Globus pallidus (tissue), 1 donor: ENCODE results near the gene WIPI1.

Experiments used
- DNase-seq: peaks from one replicate; pipeline ENCODE4 v3.0.0-alpha.2; 2015; ENCODE audit warnings: low spot score

Gene WIPI1

DNA sequence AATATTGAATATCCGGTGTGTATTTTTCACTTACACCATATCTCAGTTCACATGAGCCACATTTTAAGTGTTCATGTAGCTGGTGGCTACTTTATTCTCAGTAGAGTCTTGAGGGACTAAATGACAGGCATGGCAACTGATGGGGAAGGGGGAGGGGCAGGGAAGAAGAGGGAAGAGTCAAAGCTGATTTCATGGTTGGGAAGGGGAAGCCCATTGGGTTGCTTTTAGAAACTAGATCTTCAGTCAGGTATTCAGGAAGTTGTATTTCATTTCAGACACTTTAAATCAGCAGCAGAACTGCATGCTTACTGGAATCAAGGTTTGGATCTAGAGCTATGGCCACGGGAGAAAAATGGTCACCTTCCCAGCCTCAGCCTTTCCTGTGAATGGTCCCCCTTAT is 2.9 kb upstream of the WIPI1 start:
- DNase-seq: no peak

- DNase-seq: no peak
Observed at GRCh38 chr17:68459037-68459639, 1.8 kb upstream of the WIPI1 start.

- no peak for DNase-seq
Observed at GRCh38 chr17:68458260-68459036, 1.2 kb upstream of the WIPI1 start.

GRCh38 chr17:68457539-68458259 is 403 bp upstream of the WIPI1 start:
- DNase-seq: peak; percentile 98

DNA sequence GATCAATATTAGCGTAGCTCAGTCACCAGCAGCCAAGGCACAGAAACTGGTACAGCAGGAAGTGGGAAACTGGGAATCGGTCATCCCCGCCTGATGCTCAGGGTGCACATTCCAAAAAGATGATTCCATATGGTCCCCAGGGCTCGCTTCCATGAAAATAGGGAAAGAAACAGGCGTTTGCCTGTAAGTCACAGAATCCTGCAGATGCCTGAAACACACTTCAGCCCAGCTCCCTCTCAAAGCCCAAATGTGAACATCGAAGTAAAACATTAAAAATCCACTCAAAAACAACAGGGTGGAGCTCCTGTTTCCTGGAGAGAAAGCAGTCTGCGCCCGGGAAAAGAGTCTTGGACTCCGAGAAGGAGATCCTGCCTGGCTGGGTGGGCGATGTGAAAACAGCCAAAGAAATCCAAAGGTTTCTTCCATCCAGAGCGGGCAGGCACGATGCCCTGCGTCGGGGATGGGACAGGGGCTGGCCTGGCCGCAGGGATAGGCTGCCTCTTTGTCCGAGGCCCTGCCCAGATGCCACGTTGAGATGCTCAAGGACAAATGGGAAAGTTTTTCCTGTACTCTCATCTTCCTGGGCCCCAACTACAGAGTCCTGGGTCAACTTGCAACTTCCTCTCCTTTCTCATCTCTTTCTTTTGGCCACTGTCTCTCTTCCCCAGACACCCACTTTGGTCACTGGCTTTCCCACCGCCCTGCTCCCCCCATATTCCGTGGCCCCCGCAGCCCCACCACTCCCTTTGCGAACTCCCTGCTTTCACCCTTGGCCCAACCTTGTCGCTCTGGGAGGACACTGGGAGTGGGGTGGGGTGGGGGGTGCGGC is 743 bp downstream of the WIPI1 start:
- DNase-seq: peak; percentile 79

GRCh38 chr17:68455901-68456338 is 1.4 kb downstream of the WIPI1 start:
- DNase-seq: no peak

- no peak for DNase-seq
Observed at GRCh38 chr17:68453991-68454665, 3.2 kb downstream of the WIPI1 start.

DNA sequence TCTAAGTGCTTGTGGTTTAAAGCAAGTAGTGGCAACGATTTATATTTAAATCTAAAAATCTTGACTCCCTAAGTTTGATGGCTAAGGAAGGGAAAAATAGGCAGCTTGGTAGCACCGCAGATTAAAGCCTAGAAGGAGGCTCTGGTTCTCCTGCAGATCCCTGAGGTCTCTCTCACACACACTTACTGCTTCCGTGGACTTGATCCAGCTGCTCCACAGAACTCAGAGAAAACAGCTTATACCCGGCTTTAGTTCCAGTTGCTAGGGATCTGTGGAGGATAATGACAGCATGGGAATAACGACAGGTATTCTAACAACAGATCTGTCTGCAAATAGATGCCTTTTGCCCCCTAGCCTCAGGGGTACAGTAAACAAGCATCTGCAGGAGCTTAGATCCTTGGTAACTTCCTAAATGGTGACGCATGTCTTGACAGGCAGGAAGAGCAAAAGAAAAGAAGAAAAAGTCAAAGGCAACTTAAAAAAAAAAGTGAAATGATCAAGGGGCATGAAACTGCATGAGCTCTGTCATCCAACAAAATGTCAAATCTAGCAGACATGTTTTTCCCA is 4.5 kb downstream of the WIPI1 start:
- DNase-seq: no peak

DNA sequence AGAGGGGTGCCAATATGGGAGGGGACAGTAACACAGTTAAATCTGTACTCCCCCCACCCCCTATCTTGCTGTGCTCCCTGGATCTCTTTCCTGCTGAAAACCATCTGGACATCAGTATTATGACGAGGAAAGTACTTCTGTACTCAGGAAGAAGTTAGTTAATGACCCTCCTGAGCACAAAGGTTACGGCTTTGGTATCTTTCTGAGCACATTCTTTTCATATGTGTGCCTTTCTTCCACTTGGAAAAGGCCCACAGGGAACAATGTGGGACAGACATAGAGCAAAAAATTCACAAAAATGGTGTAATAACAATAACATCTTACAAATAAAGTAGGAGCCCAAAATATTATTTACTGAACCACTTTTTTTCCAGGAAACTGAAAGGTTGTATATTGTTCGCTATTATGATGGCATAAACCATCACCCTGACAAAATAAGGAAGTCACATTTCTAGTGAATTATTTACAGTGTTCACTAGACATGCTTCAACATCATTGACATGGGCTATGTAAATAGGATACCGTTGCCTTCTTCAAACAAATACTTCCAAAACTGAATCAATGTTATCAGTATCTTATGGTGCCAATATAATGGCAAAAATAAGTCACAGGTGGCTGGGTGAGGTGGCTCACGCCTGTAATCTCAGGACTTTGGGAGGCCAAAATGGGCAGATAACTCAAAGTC is 5.5 kb downstream of the WIPI1 start:
- no peak for DNase-seq

DNA sequence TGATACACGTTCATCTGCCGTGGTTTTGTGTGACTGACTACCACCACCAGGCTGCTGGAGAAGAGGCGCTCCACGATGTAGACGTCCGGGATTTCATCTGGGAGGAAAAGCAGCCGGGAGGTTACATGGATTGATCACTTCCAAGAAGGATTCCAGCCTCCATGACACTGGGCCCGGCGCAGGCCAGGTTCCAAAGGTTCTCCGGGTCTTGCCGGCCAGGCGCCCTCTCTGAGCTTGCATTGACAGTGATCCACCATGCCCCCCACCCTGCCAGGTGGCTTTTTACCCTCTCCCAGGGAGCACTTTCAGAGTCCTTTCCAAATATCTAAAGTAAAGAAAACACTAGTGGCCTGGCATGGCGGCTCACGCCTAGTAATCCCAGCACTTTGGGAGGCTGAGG is 6.5 kb downstream of the WIPI1 start:
- no peak for DNase-seq

DNA sequence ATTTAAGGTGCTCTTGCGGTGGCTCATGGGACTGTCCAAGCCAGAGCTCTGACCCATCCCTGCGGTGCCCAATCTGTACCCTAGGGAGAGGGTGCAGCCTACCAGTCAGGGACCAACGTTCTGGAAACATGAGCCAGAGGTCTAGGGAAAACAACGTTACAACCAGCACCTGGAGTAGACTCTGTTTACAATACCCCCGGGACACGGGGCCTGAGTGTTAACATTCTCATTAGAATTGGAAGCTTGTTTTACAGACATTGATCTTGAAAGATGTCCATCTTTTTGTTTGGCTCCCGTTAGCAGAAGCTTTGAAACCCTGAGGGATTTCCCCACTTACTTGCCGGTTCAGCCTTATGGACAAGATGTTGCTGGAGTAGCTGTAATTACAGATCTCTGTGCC is 6.9 kb downstream of the WIPI1 start:
- no peak for DNase-seq

DNA sequence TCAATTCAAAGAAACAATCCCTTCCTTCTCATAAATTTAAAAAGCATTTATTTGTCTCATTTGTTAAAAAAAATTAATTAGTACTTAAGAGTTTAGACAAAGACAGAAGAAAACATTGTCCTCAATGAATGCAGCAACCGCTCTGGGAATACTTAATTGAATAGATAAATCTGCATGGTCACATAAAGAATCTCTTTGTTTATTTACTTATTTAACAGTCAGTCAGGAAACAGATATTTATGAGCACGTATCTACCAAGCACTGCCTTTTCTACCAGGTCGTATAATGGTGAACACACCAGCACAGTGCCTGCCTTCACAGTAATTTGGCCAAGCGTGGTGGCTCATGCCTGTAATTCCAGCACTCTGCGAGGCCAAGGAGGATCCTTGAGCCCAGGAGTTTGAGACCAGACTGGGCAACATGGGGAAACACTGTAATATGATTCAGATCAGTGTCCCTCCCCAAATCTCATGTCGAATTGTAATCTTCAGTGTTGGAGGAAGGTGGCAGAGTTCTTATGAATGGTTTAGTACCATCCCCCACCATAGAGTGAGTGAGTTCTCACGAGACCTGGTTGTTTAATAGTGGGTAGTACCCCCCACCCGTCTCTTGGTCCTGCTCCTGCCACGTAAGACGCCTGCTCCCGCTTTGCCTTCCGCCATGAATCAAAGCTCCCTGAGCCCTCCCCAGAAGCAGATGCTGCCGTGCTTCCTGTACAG is 8.1 kb downstream of the WIPI1 start:
- no peak for DNase-seq

- DNase-seq: no peak
Observed at GRCh38 chr17:68446626-68447041, 10.7 kb downstream of the WIPI1 start.

DNA sequence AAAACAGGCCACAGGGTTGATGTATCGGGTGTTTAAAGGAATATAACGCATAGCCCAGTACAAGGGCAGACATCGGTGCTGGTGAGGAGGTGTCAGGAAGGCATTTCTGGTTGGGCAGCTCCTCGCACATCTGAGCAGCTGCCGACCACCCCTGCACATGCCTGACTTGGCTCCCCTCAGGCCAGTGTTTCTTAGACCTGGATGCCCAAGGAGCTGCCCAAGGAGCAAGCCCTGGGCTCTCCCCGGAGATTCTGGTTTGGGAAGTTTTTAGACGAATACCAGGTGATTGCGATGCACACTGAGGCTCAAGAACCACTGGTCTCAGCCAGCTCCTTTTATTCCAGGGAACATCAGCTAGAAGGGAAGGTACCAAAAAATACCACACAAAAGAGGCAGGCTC is 11.6 kb downstream of the WIPI1 start:
- DNase-seq: no peak

- DNase-seq: no peak
Observed at GRCh38 chr17:68443972-68444464, 13.3 kb downstream of the WIPI1 start.

DNA sequence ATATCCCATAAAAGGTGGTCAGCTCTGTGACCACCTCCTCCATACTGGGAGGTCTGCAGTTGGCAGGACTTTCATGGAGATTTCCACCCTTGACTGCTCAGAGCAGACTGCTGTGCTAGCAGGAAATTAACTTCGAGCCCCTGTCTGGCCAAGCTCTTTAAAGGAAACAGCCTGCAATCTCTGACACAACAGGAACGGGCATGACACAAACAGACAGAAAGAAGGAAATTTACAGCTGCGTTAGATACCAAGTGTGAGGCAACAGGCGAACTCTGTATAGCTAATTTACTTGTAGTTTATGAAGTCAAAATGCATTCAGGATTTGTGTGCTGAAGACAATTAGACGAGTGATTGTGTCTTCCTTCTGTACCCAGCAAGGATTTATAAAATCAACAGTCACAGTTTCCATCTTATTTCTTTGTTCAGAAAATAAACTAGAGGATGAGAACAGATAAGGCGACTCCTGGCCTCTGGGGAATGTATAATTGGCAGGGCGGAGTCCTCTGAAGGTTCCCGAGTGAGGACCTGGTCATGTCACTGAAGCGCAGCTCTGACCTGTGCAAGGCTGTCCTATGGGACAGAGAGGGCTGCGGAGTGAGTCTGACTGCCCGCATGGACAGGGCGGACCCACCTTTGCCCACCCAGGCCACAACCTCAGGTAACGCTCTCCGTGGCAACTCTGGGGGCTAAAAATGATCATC is 16.1 kb downstream of the WIPI1 start:
- DNase-seq: peak; percentile 38

DNA sequence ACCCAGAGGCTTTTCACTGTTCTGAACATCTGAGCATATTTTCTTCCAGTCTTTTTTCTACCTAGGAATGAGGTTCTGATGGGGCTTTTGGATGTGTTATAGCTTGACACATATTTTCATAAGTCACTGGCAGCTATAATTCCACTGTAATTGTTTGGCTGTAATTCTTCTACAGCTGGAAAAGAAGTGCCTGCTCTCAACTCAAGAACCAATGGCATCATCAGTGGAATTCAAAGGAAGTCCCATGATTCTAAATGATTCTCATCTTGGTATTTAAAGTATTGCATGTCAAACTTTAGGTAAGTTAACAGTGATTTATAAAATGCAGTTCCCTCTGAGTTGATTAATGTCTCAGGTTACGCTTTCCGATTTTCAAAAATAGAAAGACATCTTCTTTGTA is 16.8 kb downstream of the WIPI1 start:
- no peak for DNase-seq

GRCh38 chr17:68439656-68440290 is 17.5 kb downstream of the WIPI1 start:
- no peak for DNase-seq
